RKO (cell line): ENCODE results near the gene ANKHD1.
A peak's percentile ranks its signal among the peaks of the same experiment; 100 is the strongest.

ENCODE experiments used
- DNase-seq: peaks from one replicate; pipeline ENCODE4 v3.0.0-alpha.2; 2016; ENCODE audit warnings: low spot score

Gene ANKHD1, protein sequence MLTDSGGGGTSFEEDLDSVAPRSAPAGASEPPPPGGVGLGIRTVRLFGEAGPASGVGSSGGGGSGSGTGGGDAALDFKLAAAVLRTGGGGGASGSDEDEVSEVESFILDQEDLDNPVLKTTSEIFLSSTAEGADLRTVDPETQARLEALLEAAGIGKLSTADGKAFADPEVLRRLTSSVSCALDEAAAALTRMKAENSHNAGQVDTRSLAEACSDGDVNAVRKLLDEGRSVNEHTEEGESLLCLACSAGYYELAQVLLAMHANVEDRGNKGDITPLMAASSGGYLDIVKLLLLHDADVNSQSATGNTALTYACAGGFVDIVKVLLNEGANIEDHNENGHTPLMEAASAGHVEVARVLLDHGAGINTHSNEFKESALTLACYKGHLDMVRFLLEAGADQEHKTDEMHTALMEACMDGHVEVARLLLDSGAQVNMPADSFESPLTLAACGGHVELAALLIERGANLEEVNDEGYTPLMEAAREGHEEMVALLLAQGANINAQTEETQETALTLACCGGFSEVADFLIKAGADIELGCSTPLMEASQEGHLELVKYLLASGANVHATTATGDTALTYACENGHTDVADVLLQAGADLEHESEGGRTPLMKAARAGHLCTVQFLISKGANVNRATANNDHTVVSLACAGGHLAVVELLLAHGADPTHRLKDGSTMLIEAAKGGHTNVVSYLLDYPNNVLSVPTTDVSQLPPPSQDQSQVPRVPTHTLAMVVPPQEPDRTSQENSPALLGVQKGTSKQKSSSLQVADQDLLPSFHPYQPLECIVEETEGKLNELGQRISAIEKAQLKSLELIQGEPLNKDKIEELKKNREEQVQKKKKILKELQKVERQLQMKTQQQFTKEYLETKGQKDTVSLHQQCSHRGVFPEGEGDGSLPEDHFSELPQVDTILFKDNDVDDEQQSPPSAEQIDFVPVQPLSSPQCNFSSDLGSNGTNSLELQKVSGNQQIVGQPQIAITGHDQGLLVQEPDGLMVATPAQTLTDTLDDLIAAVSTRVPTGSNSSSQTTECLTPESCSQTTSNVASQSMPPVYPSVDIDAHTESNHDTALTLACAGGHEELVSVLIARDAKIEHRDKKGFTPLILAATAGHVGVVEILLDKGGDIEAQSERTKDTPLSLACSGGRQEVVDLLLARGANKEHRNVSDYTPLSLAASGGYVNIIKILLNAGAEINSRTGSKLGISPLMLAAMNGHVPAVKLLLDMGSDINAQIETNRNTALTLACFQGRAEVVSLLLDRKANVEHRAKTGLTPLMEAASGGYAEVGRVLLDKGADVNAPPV (N-terminal part only)

DNA sequence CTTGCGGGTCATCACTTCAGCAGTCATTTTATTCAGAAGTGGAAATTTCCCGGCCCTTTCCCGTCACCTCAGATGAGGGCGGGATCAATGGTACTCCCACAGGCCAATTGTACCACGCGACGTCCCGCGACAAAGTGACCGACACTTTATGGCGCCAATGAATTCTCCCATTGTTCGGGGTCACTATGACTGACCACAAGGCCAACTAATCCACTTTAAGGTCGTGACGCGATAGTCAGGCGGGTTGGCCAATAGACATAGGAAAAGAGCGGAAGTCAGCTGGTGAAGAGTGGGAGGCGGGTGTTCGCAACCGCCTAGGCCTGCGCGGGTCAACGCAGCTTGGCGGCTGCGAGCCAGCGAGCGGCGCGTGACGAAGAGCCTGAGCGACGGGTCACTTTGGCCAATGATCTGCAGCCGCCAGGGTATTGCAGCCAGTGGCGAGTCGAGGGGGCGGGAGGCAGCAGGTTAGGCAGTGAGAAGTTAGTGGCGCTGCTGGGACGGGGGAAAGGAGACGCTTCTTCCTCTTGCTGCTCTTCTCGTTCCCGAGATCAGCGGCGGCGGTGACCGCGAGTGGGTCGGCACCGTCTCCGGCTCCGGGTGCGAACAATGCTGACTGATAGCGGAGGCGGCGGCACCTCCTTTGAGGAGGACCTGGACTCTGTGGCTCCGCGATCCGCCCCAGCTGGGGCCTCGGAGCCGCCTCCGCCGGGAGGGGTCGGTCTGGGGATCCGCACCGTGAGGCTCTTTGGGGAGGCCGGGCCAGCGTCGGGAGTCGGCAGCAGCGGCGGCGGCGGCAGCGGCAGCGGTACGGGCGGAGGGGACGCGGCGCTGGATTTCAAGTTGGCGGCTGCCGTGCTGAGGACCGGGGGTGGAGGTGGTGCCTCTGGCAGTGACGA is at the start of gene ANKHD1:
Gene ANKHD1 (plus strand): TSS at position 472 of the 896 bp plus-strand sequence. CDS start 135 bp downstream, at position 607.
- peak; percentile 100 for DNase-seq

DNA sequence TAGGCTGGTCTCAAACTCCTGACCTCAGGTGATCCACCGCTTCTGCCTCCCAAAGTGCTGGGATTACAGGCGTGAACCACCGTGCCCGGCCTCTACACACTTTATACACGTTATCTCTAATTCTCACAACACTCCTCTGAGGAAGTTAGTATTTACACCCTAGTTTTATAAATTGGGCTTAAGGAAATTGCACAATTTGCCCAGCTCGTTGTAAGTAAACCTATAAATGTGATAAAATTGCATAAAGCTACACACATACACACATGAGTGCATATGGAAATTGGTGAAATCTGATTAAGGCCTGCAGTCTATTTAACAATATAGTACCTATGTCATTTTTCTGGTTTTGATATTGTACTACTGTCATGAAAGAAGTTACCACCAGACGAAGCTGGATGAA is 46.1 kb upstream of the ANKHD1 start:
- no peak for DNase-seq

DNA sequence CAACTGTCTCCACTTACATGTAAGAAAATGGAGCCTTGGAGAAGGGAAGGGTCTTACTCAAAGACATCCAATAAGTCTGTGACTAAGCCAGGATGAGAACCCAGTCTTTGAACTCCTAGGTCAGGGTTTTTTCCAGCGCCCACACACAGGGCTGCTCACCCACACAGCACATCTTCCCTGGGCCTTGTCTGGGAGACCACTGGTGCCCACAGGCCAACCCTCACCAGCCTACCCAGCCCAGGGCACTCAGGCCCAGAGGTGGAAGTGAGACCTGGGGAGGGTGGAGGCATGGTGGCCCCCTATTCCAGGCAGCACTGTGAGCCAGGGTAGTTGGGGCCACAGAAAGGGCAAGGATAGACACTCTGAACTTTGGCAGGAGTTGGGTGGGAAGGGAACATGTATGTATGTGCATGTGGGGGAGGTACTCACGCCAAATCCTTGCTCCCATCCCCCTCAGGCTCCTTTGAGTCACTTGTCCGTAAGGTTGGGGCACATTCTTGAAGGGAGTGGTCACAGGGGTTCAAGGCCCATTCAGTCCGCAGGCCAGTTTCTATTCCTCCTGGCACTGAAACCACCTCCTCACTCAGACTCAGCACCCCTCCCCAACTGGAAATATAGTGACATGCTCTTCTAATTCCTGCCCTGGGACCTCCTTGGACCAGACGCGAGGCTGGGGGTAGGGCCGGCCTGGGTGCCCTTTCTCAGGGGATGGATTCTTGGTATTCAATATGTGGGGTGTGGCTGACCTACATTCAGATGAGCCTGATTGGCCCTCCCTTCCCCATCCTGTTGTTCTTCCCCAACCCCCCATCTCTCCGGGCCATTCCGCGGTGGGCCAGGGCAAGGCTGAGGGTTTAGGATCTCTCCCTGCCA is 44.5 kb upstream of the ANKHD1 start:
- no peak for DNase-seq

DNA sequence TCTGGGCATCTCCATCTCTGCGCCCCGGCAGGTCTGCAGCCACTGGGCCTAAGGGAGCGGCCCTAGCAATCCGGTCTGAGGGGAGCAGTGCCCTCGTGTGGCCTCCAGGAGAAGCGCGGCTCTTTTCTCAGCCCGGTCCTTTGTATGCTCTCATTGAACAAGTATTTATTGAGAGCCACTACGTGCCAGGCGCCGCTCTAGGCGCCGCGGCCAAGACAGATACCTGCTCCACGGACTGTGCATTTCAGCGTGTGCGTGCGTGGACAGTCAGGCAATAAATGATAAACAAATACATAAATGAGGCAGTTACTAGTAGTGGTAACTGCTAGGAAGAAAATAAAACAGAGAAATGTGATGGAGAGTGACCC is 43.9 kb upstream of the ANKHD1 start:
- DNase-seq: peak; percentile 92

DNA sequence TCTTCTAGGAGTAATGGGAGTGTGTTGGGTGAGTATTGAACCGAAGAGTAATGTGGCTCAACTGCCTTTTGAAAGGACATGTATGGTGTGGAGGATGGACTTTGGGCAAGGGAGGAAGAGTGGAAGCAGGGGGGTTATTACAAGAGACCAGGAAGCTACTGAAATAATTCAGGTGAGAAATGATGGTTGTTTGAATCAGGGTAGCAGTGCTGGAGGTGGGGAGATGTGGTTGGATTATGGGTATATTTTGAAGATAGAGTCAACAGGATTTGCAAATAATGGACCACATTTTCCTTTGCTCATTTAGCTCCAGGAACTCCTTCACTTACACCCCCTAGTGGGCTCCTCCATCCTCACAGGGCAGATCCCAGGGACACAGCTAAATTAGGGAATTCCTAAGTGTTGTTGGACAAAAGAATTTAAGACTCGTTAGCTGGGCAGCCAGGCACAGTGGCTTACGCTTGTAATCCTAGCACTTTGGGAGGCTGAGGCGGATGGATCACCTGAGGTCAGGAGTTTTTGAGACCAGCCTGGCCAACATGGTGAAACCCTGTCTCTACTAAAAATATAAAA is 42.8 kb upstream of the ANKHD1 start:
- peak; percentile 68 for DNase-seq

DNA sequence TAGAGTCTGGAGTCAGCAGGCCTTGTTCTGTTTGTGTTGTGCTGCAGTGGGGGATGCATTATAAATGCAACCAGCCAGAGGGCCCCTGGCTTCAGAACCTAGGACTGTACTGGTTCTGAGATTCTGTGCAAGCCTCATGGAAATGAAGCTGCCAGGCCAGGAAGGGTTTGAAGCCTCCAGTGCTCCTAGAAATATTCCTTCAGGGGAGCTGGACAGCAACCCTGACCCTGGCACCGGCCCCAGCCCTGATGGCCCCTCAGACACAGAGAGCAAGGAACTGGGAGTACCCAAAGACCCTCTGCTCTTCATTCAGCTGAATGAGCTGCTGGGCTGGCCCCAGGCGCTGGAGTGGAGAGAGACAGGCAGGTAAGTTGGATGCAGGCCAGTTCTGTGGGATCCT is 41.5 kb upstream of the ANKHD1 start, which contains the start of gene SLC4A9:
Gene SLC4A9 (plus strand): TSS at position 94 of the 400 bp plus-strand sequence. CDS start 43 bp downstream, at position 137.
- DNase-seq: no peak

DNA sequence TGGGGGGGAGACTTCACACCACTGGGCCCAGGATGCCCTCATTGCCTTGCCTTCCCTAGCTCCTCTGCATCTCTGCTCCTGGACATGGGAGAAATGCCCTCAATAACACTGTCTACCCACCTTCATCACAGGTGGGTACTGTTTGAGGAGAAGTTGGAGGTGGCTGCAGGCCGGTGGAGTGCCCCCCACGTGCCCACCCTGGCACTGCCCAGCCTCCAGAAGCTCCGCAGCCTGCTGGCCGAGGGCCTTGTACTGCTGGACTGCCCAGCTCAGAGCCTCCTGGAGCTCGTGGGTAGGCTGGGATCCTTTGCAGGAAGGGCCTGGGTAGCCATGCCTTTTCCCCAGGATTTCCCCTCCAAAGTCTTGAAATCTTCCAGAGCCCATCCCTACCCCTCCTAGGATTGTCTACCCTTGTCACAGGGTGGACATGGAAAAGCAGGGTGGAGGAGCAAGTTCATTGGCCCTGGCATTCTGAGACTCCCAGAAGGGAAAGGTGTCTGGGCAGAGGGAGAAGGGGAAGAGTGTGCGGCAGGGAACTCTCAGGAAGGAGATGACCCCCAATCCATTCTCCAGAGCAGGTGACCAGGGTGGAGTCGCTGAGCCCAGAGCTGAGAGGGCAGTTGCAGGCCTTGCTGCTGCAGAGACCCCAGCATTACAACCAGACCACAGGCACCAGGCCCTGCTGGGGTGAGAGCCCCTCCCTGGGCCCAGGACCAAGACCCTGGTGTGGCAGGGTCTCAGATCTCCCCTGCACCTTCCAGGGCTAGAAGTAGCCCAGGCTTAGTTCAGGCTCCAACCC is 40.8 kb upstream of the ANKHD1 start:
- DNase-seq: no peak

DNA sequence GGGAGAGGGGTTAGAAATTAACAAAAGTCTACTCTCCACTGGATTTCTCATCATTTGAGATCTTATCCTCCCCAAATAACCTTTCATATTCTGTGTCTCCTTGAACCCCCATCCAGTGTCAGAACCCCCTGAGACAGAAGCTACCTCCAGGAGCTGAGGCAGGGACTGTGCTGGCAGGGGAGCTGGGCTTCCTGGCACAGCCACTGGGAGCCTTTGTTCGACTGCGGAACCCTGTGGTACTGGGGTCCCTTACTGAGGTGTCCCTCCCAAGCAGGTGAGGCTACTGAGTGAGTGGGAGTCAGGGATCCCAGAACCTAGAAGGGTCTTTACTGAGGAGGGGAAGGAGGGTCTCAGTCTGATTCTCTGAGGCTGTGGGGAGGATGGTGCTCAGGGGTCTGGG is 39.7 kb upstream of the ANKHD1 start:
- DNase-seq: no peak

DNA sequence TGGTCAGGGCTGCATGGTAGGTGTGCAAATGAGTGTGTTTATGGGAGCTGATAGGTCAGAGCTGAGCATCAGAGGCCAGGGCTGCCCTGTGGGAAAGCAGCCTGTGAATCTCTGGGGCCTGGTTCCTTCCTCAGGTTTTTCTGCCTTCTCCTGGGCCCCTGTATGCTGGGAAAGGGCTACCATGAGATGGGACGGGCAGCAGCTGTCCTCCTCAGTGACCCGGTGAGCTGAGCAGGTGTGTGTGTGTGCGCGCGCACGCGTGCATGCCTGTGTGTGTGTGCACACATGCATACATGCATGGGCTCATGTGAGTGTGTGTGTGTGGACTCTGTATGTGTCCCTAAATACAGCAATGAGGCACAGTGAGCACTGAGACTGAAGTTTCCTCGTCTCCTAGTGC is 39.3 kb upstream of the ANKHD1 start:
- no peak for DNase-seq

DNA sequence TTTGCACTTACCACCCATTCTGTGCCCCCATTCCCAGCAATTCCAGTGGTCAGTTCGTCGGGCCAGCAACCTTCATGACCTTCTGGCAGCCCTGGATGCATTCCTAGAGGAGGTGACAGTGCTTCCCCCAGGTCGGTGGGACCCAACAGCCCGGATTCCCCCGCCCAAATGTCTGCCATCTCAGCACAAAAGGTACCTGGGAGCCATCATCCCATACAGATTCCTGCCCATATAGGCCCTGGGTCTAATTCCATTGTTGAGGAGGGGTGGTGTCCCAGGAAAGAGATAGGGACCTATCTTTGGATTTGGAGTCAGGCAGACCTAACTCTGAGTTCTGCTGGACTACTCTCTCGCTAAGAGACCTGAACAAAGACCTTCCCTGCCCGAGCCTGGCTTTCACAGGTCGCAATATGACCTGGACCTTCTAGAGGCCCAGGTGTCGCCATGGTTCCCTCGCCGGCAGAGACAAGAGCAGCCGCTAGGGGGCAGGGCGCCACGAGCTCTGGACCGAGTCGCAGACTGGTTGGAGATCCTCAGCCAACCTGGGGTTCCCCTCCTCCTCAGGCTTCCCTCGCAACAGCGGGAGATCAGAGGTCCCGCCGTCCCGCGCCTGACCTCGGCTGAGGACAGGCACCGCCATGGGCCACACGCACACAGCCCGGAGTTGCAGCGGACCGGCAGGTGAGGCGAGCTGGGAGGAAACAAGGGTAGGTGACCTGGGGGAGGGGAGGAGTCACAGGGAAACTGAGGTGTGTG is 38.6 kb upstream of the ANKHD1 start:
- DNase-seq: no peak

DNA sequence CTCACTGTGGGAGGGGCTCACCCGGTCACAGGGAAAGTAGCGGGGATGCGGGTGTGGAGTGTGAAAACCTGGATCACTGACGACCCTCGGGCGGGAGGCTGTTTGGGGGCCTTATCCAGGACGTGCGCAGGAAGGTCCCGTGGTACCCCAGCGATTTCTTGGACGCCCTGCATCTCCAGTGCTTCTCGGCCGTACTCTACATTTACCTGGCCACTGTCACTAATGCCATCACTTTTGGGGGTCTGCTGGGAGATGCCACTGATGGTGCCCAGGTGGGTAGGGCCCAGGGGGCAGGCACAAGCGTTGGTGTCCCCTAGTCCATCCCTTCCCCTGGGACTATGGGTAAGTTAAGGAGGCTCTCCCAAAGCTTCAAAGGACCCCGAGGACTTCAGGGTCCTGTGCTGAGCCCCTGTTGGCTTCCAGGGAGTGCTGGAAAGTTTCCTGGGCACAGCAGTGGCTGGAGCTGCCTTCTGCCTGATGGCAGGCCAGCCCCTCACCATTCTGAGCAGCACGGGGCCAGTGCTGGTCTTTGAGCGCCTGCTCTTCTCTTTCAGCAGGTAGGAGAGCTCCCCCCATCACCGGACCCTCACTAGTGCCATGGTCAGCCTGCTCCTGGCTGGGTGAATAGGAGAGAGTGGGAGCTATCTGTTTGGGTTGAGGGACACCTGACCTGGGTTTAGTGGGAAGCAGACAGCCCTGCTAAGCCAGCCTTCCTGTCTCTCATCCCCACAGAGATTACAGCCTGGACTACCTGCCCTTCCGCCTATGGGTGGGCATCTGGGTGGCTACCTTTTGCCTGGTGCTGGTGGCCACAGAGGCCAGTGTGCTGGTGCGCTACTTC is 37.8 kb upstream of the ANKHD1 start:
- DNase-seq: no peak

DNA sequence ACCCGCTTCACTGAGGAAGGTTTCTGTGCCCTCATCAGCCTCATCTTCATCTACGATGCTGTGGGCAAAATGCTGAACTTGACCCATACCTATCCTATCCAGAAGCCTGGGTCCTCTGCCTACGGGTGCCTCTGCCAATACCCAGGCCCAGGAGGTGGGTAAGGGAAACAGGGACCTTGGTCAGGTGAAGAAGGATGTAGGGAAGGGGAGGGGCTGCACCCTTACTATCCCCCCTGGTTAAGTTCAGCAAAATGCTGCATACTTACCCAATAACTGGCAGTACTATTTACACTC is 37.2 kb upstream of the ANKHD1 start:
- DNase-seq: no peak

DNA sequence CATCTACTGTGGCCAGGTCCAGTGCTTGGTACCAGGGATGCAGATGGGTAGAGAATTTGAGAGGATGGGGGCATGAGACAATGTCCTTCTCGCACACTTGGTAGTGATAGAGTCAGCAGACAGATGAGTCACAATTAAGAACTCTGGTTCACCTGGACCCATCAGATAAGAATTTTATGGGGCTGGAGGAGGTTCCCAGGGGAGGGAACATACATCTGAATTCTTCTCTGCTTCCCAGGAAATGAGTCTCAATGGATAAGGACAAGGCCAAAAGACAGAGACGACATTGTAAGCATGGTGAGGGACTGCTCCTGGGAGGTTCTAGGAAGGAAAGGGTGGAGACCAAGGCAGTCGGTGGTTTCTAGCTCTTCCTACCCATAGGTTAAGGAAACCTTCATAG is 36.4 kb upstream of the ANKHD1 start:
- DNase-seq: no peak

DNA sequence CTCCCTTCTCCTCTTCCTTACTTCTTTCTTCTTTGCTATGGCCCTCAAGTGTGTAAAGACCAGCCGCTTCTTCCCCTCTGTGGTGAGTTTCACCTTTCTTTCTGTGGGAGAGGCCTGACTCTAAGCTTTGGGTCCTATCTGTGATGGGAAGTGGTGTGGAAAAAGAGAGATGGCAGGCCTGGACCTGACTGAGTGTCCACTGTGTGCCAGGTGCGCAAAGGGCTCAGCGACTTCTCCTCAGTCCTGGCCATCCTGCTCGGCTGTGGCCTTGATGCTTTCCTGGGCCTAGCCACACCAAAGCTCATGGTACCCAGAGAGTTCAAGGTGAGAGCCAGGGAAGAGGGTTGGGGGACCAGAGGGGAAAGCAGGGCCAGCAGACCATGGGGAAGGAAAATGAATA is 35.7 kb upstream of the ANKHD1 start:
- DNase-seq: no peak

DNA sequence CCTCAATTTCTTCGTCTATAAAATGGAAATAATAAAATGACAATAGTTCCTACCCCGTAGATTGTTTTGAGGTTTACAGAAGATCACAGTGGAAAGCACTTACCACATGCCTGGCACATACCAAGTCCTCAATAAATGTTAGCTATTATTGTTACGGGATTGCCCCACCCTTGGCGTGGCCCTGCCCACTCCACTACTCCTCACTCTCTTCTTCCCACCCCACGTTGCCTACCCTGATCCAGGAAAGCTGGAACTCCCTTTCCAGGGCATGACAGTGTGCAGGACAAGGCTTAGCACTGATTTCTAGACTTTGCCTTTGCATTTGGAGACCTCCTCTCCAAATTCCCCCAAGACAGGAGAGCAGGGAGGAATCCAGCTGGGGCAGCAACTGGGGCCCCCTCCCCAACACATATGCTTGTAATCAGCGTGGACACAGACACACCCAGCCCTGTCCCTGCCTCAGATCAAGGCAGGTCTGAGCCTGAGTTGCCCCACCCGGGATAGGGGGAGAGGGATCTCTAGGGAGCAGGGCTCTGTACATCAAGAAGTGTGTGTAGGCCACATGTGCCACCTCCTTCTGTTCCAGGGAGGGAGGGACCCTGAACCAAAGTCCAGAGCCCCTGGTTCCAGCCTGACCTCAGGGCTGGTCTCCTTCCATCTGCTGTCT is 34.9 kb upstream of the ANKHD1 start:
- DNase-seq: no peak

DNA sequence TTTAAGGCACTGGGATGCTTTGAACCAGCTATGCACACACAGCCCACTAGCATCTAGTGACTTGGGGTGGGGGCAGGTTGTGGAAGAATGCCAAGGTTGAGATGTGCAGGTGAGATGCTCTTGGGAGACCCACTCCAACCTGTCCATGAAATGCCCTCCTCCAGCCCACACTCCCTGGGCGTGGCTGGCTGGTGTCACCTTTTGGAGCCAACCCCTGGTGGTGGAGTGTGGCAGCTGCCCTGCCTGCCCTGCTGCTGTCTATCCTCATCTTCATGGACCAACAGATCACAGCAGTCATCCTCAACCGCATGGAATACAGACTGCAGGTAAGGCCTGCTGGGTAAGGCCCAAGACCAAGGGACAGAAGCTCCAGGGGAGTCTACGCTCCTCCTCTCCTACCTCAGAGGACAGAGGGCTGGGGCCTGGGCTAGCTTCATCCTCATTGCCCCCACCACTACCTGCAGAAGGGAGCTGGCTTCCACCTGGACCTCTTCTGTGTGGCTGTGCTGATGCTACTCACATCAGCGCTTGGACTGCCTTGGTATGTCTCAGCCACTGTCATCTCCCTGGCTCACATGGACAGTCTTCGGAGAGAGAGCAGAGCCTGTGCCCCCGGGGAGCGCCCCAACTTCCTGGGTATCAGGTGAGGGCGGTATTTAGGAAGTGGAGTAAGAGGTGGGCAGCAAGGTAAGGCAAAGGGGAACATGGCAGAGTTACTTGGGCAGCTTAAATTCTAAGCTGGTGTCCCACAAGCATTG is 34.2 kb upstream of the ANKHD1 start:
- no peak for DNase-seq
